HEK293 (cell line): Measurements from ENCODE around the gene ACBD3.

Experiments
- CTCF ChIA-PET: fragments of 350-600 bp; formaldehyde crosslinking; extraction: SDS; loops from one replicate; lab custom pipeline; 2021; ENCODE audit warnings: antibody characterized with exemption; lab: Yijun Ruan, JAX
- POLR2A ChIA-PET: fragments of 300-600 bp; formaldehyde crosslinking; extraction: SDS; loops from one replicate; lab custom pipeline; 2020; ENCODE audit warnings: antibody characterized with exemption, inconsistent platforms; lab: Yijun Ruan, JAX
- H3K27ac ChIP-seq: fragments of 200-500 bp; sonication (Bioruptor generic); 2 replicates; pipeline ENCODE4 v1.5.1; 2014; ENCODE audit warnings: low read depth, low read length, control low read depth, inconsistent platforms; ENCODE audit errors: extremely low read depth
- H3K36me3 ChIP-seq, 2 experiments: fragments of 200-500 bp in 1 of 2; sonication (Bioruptor generic) in 1 of 2; 1 replicate in 1 of 2; 2 replicates in 1 of 2; pipeline ENCODE4 v1.5.1; 2014 to 2017; ENCODE audit warnings: inconsistent platforms in 2 of 2, low read length in 2 of 2; ENCODE audit not compliant: control insufficient read depth in 2 of 2, insufficient read depth in 1 of 2
- H3K4me1 ChIP-seq: fragments of 200-500 bp; sonication (Bioruptor generic); 2 replicates; pipeline ENCODE4 v1.5.1; 2014; ENCODE audit warnings: mild to moderate bottlenecking, low read length, inconsistent platforms; ENCODE audit not compliant: control insufficient read depth, insufficient read depth
- H3K4me3 ChIP-seq: 2 replicates; pipeline ENCODE4 v1.5.1; 2011; ENCODE audit warnings: low read depth, mild to moderate bottlenecking, control low read depth, low read length, moderate library complexity
- H3K9me3 ChIP-seq: fragments of 200-500 bp; sonication (Bioruptor generic); 2 replicates; pipeline ENCODE4 v1.5.1; 2014; ENCODE audit warnings: low read depth, low read length, inconsistent platforms; ENCODE audit not compliant: control insufficient read depth, insufficient read depth
- FEZF1 ChIP-seq: fragments of 450-650 bp; formaldehyde crosslinking; IDR thresholded peaks from 2 replicates; pipeline ENCODE4 v1.5.1; 2016; ENCODE audit warnings: missing biosample characterization, missing genetic modification characterization
- GLIS1 ChIP-seq: fragments of 450-650 bp; formaldehyde crosslinking; IDR thresholded peaks from 2 replicates; pipeline ENCODE4 v1.5.1; 2016; ENCODE audit warnings: missing biosample characterization, missing genetic modification characterization
- KLF1 ChIP-seq: fragments of 450-650 bp; formaldehyde crosslinking; IDR thresholded peaks from 2 replicates; pipeline ENCODE4 v1.5.1; 2016; ENCODE audit warnings: missing biosample characterization, missing genetic modification characterization
- TRIM28 ChIP-seq: IDR thresholded peaks from 2 replicates; pipeline ENCODE4 v1.6.1; 2011; ENCODE audit warnings: low read length, control low read depth, borderline replicate concordance
- ZFHX2 ChIP-seq: fragments of 450-650 bp; formaldehyde crosslinking; conservative IDR thresholded peaks from 2 replicates; pipeline ENCODE4 v1.5.1; 2016; ENCODE audit warnings: missing biosample characterization, missing genetic modification characterization
- ZFP37 ChIP-seq: fragments of 450-650 bp; formaldehyde crosslinking; IDR thresholded peaks from 2 replicates; pipeline ENCODE4 v1.5.1; 2016; ENCODE audit warnings: missing biosample characterization, missing genetic modification characterization
- ZIC2 ChIP-seq: fragments of 450-650 bp; formaldehyde crosslinking; IDR thresholded peaks from 2 replicates; pipeline ENCODE4 v1.5.1; 2016; ENCODE audit warnings: missing biosample characterization, missing genetic modification characterization
- ZNF521 ChIP-seq: fragments of 450-650 bp; formaldehyde crosslinking; IDR thresholded peaks from 2 replicates; pipeline ENCODE4 v1.5.1; 2017; ENCODE audit warnings: missing biosample characterization, mild to moderate bottlenecking, missing genetic modification characterization
- ZNF654 ChIP-seq: fragments of 450-650 bp; formaldehyde crosslinking; IDR thresholded peaks from 2 replicates; pipeline ENCODE4 v1.5.1; 2016; ENCODE audit warnings: low read depth, missing biosample characterization, missing genetic modification characterization
- TF ChIP-seq, protein P1 (sequence below): fragments of 450-650 bp; formaldehyde crosslinking; IDR thresholded peaks from 2 replicates; pipeline ENCODE4 v1.5.1; 2016; ENCODE audit warnings: missing biosample characterization, missing genetic modification characterization
- TF ChIP-seq, protein P2 (sequence below): fragments of 450-650 bp; formaldehyde crosslinking; IDR thresholded peaks from 2 replicates; pipeline ENCODE4 v1.5.1; 2017; ENCODE audit warnings: missing biosample characterization, missing genetic modification characterization
- TF ChIP-seq, protein P3 (sequence below): fragments of 450-650 bp; formaldehyde crosslinking; IDR thresholded peaks from 2 replicates; pipeline ENCODE4 v1.5.1; 2017; ENCODE audit warnings: missing biosample characterization, mild to moderate bottlenecking, missing genetic modification characterization, moderate library complexity

ACBD3 gene

DNA sequence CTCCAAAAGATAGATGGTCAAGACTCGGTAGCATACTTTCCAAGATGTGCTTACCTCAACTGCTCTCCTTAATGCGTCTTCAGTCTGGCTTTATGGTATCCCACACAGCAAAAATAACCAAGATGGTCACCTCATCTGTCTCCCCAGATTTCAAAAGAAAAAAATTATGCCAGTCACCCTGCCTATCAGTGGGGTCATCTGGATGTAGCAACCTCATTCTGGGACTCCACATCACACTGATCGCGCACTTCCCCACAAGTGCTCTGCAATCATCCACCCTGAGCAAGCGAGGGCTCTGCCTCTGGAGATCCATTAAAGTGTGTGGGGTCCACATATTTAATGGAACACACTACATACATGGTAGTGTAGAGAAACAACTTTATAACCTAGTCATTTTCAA lies 42.5 kb downstream of the ACBD3 start:
- Histone ChIP-seq H3K4me3 (no peak overlapping the region), H3K4me1 (no peaks in the 10 kb centered on the region), H3K36me3 (peaks cover 22 to 48% of the 10 kb centered on the region in 2 experiments), H3K9me3 (no peaks in the 10 kb centered on the region), H3K27ac (no peak overlapping the region)
- ChIA-PET CTCF (interaction anchor here (1.3 kb wide), 1 partner anchor 19 kb away, joined by 8 read pairs; no protein-coding TSS in a partner anchor), POLR2A (no interaction called here)
- TF ChIP-seq, protein P1, sequence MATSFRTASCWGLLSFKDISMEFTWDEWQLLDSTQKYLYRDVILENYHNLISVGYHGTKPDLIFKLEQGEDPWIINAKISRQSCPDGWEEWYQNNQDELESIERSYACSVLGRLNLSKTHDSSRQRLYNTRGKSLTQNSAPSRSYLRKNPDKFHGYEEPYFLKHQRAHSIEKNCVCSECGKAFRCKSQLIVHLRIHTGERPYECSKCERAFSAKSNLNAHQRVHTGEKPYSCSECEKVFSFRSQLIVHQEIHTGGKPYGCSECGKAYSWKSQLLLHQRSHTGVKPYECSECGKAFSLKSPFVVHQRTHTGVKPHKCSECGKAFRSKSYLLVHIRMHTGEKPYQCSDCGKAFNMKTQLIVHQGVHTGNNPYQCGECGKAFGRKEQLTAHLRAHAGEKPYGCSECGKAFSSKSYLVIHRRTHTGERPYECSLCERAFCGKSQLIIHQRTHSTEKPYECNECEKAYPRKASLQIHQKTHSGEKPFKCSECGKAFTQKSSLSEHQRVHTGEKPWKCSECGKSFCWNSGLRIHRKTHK: no peak
- TF ChIP-seq ZFHX2 (tag by site-specific recombination) (no peak), ZFP37 (tag by site-specific recombination) (no peak)

DNA sequence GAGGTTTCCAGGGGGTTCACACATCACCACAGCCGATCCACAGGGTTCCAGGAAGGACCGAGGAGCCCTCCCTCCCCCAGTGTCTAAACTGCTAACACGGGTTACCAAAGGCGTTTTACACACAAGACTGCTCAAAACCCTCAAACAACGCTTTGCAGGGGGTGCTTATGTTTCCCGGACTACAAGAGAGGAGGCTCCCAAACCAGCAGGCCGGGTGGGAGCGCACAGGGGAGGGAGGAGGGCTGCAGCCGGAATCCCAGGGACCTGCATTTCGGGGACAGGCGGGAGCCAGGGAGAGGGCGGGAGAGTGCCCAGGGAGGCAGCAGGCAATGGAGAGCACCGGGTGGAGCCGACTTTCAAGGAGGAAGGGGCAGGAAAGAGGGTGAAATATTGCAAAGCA lies 50.8 kb downstream of the ACBD3 start:
- Histone ChIP-seq H3K27ac (no peak overlapping the region), H3K4me1 (no peaks in the 10 kb centered on the region), H3K4me3 (no peak overlapping the region), H3K36me3 (peaks cover 0 to 3% of the 10 kb centered on the region in 2 experiments; a peak in 1 of 3 replicates), H3K9me3 (no peaks in the 10 kb centered on the region)
- CTCF ChIA-PET: interaction anchor here (1.1 to 8.0 kb wide), 2 partner anchors 11 to 13 kb away, joined by 3 to 67 read pairs; no protein-coding TSS in a partner anchor
- POLR2A ChIA-PET: no interaction called here
- TF ChIP-seq KLF1 (tag by site-specific recombination) (0 out of 2 replicates have a peak, but pooled peaks have one; percentile 8), ZNF521 (tag by site-specific recombination) (no peak), ZIC2 (tag by site-specific recombination) (0 out of 2 replicates have a peak, but pooled peaks have one; percentile 14), GLIS1 (tag by site-specific recombination) (peak; percentile 42; the same call in 1 of the 2 replicates)

DNA sequence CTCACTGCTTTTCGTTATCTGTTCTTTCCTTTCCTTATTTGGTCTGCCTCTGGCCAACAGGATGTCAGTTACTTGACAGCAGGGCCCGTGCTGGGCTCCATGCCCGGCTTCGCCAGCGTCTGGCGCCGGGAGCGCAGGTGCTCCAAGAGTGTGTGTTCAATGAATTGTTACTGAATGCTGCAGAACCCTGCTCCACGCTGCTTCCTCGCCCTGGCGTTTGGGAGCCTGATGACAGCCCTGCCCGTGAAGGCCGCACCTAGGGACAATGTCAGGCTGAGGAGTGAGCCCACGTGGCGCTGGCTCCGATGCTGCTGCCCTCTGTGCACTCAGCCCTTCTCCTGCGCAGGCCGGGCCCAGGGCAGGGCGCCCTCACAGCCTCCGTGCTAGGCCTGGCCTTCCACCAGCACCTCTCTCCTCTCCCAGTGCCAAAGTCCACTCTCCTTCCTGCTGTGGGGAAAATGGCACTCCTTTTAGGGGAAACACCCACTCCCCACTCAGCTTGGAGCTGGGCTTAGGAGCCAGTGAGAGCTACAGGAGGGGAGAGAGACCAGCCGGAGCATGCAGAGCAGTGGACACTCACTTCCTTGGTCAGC lies 51.4 kb downstream of the ACBD3 start:
- H3K9me3 ChIP-seq: no peaks in the 10 kb centered on the region
- TF ChIP-seq, protein P2, sequence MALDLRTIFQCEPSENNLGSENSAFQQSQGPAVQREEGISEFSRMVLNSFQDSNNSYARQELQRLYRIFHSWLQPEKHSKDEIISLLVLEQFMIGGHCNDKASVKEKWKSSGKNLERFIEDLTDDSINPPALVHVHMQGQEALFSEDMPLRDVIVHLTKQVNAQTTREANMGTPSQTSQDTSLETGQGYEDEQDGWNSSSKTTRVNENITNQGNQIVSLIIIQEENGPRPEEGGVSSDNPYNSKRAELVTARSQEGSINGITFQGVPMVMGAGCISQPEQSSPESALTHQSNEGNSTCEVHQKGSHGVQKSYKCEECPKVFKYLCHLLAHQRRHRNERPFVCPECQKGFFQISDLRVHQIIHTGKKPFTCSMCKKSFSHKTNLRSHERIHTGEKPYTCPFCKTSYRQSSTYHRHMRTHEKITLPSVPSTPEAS (tag by site-specific recombination): no peak
- TF ChIP-seq FEZF1: no peak
- no peak for TF ChIP-seq ZNF654 (tag by site-specific recombination)
- TF ChIP-seq TRIM28: no peak
- TF ChIP-seq, protein P3, sequence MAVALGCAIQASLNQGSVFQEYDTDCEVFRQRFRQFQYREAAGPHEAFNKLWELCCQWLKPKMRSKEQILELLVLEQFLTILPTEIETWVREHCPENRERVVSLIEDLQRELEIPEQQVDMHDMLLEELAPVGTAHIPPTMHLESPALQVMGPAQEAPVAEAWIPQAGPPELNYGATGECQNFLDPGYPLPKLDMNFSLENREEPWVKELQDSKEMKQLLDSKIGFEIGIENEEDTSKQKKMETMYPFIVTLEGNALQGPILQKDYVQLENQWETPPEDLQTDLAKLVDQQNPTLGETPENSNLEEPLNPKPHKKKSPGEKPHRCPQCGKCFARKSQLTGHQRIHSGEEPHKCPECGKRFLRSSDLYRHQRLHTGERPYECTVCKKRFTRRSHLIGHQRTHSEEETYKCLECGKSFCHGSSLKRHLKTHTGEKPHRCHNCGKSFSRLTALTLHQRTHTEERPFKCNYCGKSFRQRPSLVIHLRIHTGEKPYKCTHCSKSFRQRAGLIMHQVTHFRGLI (tag by site-specific recombination): peak; percentile 67
- TF ChIP-seq, all 188 proteins: peak for 1
- Histone ChIP-seq H3K4me3 (no peak overlapping the region), H3K27ac (no peak overlapping the region), H3K36me3 (peaks cover 0 to 3% of the 10 kb centered on the region in 2 experiments; a peak in 1 of 3 replicates), H3K4me1 (no peaks in the 10 kb centered on the region)
- POLR2A ChIA-PET: no interaction called here
- CTCF ChIA-PET: interaction anchor here (8.0 kb wide), 1 partner anchor 11 kb away, joined by 67 read pairs; no protein-coding TSS in a partner anchor
